Stimulated activated CD4-positive, alpha-beta T cell treated with anti-CD3 and anti-CD28 coated beads, Interleukin-2, amount 100 ng/mL, for 48 hours (primary cell): ENCODE measurements around the gene PALD1.

Source experiments
- DNase-seq, 2 donors: peaks; one replicate each; pipeline ENCODE4 v3.0.0-alpha.2; 2020

The PALD1 gene

DNA sequence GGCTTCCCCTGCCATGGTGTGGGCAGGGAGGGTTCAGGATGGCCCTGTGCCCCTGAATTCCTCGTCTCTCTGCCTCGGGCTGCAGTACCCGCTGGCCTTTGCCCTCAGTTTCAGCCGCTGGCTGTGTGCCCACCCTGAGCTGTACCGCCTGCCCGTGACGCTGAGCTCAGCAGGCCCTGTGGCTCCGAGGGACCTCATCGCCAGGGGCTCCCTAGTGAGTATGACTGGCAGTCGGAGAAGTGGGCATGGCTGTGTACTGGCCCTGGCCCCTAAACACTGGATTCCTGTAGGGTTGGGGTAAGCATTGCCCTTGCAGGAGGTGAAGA lies 59.6 kb downstream of the PALD1 start:
- DNase-seq = no peak

DNA sequence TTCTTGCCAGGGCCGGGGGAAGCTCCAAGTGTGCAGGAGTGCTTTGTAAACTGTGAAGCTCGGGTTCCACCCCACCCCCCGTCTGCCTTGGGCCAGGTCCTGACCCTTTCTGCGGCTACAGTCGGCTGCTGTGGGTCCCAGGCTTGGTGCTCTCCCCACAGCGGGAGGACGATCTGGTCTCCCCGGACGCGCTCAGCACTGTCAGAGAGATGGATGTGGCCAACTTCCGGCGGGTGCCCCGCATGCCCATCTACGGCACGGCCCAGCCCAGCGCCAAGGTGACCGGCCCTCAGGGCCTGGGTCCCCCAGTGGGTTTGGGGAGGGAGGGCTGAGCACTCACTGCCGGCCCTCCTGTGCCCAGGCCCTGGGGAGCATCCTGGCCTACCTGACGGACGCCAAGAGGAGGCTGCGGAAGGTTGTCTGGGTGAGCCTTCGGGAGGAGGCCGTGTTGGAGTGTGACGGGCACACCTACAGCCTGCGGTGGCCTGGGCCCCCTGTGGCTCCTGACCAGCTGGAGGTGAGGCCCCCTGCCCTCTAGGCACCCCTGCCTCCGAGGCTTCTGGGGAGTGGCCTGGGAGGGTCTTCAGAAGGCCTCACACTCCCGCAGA lies 60.3 kb downstream of the PALD1 start:
- no peak for DNase-seq

DNA sequence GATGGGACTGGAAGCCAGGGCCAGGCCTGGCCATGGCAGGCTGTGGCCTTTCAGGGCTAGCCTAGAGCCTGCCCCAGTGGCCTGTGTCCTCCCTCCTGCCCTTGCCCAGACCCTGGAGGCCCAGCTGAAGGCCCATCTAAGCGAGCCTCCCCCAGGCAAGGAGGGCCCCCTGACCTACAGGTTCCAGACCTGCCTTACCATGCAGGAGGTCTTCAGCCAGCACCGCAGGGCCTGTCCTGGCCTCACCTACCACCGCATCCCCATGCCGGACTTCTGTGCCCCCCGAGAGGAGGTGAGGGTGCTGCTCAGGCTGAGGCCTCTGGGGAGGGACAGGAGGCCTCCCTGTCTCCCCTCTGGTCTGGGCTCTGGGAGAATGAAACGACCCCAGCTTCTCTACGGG lies 60.9 kb downstream of the PALD1 start:
- no peak for DNase-seq

DNA sequence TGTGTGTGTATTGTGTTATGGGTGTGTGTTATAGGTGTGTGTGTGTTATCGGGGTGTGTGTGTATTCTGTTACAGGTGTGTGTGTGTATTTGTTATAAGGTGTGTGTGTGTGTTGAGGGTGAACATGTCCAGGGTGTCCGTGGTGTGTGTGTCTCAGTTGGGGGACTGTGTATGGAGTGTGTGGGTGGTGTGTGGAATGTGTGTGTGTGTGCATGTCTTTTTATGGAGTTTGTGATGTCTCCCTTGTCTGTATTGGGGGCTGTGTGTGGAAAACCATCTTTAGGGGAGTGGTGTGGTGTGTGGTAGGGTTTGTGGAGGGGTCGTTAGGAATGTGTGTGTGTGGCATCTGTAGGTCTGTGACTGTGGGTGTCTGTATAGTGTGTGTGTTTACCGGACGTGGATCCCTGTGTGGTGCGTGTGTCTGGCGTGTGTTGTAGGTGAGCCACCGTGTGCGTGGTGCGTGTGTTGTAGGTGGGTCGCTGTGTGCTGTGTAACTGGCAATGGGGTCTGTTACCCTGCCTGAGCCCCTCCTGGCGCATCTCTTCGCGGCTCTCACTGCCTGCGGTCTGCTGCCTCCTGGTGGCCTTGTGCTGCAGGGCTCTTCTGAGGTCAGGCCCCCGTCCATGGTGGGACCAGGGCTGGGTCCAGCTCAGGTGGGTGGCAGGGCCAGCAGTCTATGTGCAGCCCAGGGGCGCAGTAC lies 61.7 kb downstream of the PALD1 start:
- DNase-seq = peak; percentile 14 to 24

DNA sequence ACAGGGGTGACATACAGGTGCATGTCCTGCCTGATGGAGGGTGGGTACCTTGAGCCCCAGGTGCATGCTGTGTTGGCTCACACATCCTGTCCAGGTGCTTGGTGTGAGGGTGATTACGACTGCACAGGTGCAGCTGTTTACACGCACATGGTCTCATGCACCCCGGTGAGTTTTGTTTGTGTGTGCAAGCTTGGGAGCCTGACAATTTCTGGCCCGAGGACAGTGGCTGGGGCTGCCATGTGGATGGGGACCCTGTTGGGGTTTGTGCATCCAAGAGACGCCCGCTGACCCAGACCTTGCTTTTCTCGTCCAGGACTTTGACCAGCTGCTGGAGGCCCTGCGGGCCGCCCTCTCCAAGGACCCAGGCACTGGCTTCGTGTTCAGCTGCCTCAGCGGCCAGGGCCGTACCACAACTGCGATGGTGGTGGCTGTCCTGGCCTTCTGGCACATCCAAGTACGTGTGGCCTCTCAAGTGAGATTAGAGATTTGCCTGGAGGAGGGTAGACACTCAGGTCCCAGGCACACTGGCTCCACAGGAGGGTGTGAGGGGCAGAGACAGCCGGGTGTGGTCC lies 62.3 kb downstream of the PALD1 start:
- DNase-seq = no peak

DNA sequence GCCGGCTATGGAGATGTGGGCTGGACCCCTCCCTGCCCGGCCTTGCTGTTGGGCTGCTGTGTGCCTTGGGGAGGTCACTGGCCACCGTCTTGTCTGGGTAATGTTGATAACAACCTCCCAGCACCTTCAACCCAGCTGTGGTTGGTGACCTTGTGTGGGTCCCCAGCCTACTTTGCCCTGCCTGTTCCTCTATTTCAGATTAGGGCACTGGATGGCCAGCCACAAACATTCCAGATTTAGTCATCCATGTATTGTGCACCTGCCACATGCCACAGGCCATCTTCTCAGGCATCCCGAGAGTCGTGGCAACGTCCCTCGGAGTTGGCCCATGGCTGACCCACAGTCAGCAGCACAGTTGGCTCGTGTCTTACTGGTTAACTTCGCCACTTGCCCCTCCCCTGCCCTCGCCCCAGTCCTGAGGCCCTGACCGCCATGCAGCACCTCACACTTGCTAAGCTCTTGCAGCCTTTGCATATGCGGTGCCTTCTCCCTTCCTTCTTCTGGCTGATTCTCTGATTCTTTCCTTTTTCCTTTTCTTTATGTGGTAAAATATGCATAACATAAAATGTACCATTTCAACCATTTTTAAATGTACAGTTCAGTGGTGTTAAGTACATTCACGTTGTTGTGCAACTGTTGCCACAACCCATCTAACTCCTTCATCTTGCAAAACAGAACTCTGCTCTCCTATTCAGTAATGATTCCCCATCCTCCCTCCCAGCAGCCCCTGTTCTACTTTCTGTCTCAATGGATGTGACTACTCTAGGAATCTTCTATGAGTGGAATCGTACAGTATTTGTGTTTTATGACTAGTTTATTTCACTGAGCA lies 63.4 kb downstream of the PALD1 start:
- DNase-seq = no peak

DNA sequence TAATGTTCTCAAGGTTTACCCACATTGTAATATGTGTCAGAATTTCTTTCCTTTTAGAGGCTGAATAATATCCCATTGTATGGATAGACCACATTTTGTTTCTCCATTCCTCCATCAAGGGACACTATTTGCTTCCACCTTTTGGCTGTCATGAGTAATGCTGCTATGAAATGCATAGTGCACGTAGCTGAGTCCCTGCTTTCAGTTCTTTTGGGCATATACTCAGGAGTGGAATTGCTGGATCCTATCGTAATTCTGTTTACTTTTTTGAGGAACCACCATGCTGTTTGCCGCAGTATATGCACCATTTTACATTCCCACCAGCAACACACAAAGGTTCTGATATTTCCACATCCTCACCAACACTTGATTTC lies 64.0 kb downstream of the PALD1 start:
- DNase-seq = no peak

DNA sequence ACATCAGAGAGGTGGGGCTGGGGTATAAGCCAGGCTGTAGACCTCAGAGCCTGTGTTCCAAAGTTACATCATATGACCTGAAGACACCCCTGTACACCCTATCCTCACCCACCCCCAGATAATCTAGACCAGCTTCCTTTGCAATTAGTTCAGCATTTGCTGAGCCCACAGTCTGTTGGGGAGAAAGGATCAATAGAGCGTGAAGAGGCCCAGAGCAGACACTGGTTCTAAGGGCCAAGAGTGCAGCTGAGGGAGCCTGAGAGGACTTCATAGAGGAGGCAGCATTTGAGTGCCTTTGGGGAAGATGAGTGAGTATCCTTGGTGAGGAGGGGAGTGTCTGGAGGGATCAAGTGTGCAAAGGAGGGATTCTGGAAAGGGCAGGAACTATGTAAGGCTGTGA lies 65.3 kb downstream of the PALD1 start:
- DNase-seq = no peak

DNA sequence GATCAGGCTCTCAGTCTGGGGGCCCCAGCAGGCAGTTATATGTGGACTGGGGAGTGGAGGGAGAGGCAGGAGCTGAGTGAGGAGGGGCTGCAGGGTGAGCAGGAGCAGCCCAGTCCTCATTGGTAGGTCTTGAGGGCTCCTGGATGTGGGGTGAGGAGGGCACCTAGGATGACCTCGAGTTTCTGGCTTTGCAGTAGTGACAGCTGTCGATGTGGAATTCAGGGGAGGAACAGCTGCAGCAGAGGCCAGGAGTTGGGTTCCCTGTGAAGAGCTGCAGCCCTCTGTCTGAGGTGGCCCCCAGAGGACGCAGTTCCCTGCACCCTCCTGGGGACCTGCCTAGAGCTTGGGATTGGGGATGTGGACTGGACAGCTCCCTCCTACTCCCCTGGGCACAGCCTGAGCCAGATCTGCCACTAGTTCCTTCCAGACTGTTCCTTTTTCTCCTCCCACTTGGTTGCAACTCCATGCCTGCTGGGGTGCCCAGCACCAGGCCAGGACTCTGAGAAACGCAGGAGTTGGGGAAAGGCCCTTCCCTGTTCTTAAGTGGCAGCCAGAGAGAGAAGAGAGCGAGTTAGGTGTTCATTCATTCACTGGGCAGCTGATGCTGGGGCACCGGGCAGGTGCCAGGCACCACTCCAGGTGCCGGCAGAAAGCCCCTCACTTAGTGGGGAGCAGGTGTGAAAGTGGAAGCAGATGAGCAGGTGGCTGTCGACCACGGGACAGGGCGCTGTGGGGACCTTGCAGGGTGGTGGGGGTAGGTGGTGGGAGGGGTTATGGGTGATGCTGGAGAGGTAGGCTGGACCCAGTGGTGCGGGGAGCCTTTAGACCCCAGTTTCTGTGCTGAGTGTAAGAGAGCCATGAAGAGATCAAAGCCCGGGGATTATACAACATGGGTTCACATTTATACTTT lies 66.1 kb downstream of the PALD1 start:
- DNase-seq = no peak

DNA sequence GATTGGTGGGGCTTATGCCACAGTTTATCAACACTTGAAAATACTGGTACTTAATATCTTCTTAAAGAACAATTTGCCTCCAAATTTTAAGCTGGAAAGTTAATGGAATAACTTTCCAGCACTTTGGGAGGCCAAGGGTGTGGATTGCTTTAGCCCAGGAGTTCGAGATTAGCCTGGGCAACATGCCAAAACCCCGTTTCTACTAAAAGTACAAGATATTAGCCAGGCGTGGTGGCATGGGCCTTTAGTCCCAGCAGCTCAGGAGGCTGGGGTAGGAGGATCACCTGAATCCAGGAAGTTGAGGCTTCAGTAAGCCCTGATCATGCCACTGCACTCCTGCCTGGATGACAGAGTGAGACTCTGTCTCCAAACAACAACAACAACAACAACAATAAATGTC lies 68.0 kb downstream of the PALD1 start:
- DNase-seq = no peak

DNA sequence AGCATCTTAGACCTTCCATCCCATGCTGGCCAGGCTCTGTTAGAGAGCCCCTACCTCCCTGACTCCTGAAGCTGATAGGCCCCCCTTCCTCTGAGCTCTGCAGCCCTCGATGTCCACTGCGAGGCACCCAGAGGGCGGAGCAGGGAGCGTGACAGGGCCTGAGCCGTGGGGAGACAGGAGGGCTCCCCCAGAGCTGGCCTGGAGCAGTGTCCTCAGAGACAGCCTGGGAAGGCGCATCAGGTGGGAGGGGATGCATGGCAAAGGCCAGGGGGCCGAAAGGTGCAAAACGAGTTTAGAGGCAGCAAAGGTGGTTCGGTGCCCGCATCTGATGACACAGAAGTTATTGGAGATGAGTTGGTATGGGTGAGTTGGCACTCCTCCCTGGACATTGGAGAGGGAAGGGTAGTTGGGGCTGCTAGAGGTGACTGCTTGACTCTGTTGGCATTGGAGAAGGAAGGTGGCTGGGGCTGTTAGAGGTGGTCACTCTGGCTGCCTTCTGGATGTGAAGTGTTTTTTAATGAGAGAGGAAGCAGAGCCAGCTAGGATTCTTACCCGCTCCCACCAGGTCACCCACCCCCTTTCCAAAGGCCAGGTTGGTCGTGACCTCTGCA lies 70.9 kb downstream of the PALD1 start:
- DNase-seq = no peak

DNA sequence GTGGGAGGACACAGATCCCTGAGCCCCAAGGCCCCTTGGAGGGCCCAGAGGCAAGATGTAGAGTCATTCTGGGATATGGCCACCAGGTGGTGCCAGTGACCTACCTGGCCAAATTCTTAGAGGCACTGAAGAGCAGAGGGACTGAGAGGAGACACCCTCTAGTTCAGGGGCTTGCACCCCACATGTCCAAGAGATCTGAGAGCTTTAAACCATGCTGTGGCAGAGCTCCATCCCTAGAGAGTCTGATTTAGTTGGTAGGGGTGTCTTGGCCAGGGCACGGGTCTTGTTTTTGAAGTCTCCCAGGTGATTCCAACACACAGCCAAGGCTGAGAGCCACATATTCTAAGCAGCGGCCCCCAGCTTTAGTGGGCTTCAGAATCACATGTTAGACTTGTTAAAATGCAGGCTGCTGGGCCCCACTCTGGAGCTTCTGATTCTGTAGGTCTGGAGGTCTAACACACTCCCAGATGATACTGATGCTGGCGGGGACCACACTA lies 71.4 kb downstream of the PALD1 start:
- DNase-seq = peak; percentile 72 to 76

DNA sequence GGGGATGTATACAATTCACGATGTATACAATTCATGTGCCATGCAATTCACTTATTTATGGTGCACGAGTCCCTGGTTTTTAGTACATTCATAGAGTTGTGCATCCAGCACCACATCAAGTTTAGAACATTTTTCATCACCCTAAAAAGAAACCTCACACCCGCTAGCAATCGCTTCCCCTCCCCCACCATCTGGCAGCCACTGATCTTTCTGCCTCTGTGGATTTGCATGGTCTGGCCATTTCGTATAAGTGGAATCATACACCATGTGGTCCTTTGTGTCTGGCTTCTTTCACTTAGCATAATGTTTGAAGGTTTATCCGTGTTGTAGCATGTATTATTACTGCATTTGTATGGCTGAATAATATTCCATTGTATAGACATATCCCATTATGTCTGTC lies 71.9 kb downstream of the PALD1 start:
- DNase-seq = no peak

DNA sequence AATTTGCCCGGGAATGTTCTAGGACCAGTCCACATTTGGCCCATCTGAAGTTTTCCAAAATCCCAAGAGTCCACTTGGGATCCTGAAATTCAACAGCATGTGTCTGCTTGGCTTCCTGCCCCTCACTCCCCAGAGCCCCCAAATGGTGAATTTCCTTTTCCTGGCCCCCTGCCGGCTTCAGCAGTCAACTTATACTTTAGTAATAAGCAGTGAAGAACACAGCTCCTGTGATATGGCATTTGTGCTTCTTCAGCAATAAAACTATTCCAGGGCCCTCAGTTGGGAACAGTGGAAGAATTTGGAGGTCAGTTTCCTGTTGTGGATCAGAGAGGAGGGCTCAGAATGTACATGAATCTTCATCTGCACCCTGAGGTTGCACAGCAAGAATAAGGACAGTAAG lies 72.9 kb downstream of the PALD1 start:
- DNase-seq = no peak

DNA sequence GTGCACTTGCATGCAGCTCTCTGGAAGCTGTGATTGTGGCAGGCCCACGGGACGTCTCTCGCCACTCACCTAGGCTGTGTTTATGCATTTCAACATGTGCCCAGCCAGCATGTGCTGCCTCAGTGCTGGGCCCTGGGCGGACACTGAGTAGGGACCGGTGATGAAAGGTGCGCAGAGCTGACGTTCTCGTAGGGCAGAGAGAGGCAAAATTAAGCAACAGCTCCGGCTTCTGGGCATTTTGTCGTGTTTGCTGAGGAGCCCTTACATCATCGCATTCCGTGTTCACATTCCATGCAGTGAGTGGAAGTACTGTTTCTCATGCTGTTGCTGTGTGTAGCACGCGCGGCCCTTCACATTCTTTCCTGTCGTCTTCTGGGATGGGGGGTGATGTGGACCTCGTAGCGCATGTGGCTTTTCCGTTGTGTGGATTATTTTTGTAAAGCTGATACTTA lies 73.4 kb downstream of the PALD1 start:
- DNase-seq = no peak

DNA sequence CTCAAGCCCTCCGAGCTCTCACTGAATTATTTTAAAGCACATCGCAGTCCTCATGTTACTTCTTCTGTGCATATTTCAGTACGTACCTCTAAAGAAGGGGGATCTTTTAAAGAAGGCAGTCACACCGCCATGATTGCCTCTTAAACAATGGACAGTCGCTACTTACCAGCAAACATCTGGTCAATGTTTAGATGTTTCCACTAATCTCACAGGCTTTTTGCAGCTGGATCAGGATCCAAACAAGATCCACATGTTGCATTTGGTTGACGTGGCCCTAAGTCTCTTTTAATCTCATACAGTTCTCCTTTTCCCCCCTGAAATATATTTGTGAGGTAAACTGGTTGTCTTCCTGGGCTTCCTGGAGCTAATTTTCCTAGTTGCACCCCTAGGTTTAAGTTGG lies 74.0 kb downstream of the PALD1 start:
- DNase-seq = no peak

DNA sequence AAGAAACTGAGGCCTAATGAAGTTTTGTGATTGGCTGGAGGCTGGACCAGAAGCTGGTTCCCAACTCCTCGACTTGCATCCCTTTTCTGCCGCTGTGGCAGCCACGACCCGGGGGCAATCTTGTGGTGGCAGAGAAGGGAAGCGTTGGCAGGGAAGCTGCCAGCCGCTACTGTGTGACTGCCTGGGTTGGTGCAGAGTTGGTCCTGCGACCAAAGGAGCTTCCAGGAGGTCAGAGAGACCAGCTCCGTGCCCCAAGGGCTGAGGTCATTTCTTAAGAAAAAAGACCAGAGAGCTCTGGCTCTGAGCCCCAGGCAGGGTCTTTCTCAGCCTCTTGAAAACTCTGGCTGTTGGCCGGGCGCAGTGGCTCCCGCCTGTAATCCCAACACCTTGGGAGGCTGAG lies 76.8 kb downstream of the PALD1 start:
- DNase-seq = no peak

DNA sequence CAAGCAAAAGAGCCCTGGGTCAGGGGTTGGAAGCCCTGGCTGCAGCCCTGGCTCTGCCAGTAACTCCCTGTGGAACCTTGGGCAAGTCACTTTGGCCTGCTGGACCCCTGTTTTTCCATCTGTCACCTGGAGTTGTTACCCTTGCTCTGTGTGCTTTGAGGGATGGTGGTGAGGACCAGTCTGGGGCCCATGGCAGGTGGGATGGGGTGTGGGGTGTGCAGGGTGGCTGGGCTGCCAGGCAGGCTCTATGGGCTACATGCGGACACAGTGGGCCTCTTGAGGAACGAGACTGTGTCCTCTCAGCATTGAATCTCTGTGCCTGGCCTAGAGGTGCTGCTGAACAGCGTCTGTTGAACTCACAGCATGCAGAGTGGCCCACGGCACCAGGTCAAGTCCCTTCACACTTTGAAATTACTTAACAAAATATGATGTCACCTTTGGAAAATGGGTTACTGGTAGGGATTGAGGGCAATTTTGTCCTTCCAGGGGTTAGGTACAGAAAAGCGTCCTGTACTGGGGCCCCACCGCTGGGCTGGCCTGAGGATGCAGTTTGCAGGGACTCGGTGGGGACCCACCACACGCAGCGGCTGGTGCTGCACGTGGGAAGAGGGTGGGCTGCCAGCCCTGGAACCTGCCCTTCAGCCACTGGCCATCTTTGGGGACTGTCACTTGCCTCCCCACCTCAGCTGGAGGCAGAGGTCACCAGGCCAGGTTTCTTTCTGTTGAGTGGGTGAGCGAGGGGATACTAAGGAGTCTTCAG lies 78.7 kb downstream of the PALD1 start:
- DNase-seq = no peak

DNA sequence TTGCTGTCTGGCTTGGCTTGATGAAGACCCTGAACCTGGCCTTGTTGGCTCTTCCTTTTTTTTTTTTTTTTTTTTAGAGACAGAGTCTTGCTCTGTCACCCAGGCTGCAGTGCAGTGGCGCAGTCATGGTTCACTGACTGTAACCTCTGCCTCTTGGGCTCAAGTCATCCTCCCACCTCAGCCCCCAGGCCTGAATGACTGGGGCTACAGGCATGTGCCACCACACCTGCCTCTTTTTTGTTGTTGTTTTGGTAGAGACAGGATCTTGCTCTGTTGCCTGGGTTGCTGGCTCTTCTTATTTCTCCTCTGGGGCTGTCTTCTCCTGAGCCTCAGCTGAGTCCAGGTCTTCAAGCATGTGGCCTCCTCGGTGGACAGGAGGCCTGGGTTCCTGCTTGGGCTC lies 79.3 kb downstream of the PALD1 start:
- DNase-seq = no peak

DNA sequence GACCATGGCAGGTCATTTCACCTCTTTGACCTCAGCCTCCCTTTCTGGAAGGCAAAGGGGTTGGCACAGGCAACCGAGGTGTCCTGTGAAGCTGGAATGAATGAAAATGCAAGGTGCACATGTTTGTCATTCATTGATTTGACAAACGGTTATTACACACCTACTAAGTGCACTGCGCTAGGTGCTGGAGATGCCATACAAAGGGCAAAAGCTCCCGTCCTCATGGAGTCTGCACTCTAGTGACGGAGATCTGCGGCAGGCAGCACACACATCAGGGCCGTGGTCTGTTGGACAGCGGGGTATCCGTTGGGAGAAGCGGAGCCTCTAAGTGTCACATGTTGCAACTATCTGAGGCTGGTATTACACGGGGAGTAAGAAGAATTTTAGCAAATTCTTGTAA lies 79.7 kb downstream of the PALD1 start:
- no peak for DNase-seq
